GM10266 (cell line): ENCODE results near the gene MACROH2A2.

Experiments
- DNase-seq: peaks from one replicate; pipeline ENCODE4 v3.0.0; 2012; ENCODE audit errors: extremely low spot score
- TF ChIP-seq, protein P1 (sequence below): IDR thresholded peaks from 2 replicates; pipeline ENCODE4 v1.5.1; 2012; ENCODE audit warnings: mild to moderate bottlenecking, low read depth; ENCODE audit not compliant: control insufficient read depth, insufficient read depth; ENCODE audit errors: missing control alignments

MACROH2A2 gene

DNA sequence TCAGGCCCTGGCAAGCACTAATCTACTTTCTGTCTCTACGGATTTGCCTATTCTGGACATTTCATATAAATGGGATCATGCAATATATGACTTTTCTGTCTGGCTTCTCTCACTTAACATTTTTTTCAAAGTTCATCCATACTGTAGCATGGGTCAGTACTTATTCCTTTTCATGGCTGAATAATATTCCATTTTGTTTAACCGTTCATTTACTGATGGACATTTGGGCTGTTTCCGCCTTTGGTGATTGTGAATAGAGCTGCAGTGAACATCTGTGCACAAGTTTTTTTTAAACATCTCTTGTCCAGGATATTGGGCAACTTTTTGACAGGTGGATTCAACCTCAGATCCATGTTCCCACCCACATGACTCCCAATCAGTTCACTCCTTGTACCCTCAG is 49.0 kb downstream of the MACROH2A2 start:
- TF ChIP-seq, protein P1, sequence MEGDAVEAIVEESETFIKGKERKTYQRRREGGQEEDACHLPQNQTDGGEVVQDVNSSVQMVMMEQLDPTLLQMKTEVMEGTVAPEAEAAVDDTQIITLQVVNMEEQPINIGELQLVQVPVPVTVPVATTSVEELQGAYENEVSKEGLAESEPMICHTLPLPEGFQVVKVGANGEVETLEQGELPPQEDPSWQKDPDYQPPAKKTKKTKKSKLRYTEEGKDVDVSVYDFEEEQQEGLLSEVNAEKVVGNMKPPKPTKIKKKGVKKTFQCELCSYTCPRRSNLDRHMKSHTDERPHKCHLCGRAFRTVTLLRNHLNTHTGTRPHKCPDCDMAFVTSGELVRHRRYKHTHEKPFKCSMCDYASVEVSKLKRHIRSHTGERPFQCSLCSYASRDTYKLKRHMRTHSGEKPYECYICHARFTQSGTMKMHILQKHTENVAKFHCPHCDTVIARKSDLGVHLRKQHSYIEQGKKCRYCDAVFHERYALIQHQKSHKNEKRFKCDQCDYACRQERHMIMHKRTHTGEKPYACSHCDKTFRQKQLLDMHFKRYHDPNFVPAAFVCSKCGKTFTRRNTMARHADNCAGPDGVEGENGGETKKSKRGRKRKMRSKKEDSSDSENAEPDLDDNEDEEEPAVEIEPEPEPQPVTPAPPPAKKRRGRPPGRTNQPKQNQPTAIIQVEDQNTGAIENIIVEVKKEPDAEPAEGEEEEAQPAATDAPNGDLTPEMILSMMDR: no peak
- DNase-seq: no peak

DNA sequence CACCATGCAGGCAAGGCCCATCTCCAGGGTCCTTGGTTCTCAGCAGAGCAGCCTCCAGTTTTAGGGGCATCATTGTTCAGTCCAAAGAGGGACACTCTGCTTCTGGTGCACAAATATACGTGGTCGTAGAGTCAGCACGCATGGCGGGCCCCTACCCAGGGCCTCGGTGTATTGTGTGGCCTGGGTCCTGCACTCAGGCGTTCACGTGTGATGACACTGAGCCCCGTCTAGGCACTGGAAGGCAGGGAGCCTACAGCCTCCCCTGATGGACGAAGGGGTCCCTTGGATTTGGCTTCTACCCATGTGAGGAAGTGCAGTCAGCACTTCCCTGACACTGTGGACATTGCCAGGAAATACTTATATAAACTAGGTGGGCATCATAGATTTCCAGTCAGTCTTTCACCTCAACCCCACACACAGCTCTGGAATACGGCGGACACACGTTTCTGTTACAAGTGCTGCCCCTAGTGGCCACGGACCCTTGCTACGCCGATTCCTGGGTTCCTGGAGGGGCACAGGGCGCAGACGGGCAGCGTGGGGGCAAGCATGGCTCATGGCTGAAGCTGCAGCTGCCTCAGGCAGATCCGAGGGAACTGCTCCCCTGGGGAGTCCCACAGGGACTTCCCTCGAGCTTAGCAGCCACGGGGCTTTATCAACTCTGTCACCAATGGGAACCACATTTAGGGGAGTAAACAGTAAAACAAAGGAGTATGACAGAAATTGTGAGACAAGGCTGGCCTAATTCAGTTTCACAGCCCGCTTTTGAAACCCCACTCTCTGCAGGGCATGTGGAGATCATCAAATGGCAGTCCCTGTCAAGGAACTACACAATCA is 54.5 kb downstream of the MACROH2A2 start:
- peak; percentile 65 for DNase-seq
- TF ChIP-seq, protein P1: peak; percentile 45

DNA sequence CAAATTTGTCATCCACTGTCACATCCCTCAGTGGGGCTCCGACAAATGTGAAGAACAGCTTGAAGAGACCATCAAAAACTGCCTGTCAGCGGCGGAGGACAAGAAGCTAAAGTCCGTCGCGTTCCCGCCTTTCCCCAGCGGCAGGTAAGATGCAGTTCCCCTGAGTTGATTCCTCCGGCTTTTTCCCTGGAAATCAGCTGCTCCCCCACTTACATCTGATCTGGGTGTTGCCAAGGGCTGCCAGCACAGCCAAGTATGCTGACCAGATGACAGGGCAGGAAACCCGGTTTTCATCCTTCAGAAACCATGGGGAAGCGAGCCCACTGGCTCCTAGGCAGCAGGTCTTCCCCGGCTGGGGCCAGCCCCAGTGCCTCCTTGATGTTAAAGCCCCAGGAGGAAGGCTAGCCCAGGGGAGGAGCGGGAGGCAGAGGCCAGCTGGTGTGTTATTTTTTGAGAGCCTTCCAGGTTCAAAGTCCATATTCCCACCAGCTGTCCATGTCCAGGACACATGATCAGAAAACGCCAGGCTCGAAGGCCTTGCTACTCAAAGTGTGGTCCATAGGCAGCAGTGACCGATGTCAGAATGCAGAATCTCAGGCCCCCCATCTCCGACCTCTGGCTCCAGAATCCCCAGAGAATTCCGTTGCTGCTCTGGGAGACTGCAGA is 56.6 kb downstream of the MACROH2A2 start:
- TF ChIP-seq, protein P1: no peak
- DNase-seq: no peak

DNA sequence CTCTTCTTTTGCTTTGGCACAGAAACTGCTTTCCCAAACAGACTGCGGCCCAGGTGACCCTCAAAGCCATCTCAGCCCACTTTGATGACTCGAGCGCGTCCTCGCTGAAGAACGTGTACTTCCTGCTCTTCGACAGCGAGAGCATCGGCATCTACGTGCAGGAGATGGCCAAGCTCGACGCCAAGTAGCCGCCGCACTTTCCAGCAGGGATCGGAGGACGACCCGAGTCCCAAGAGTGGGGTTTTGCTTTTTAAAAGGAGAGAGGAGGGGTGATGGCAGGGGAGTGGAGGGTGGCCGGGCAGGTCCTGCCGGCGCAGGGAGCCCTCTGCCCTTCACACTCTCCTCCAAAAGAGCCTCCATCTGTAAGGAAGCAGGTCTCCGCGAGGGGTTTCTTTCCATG is 58.9 kb downstream of the MACROH2A2 start:
- DNase-seq: no peak
- TF ChIP-seq, protein P1: no peak

DNA sequence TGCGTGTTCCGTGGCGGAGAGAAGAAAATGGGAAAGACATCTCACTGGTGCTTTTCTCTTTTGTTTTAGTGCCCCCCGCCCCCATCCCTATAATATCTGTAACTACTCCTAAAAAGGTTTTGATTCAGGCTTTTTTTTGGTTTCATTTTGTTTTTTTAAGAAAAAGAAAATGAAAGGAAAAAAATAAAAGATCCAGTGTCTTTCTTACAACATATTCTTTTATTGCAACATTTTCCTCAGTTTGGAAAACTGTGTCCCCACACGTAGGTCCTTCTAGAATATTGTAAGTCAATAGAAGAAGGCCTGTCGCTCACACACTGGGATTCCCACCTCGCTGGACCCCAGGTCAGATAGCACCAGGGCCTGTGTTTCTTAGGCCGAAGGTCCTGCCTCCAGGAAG is 59.4 kb downstream of the MACROH2A2 start:
- no peak for DNase-seq
- TF ChIP-seq, protein P1: no peak

DNA sequence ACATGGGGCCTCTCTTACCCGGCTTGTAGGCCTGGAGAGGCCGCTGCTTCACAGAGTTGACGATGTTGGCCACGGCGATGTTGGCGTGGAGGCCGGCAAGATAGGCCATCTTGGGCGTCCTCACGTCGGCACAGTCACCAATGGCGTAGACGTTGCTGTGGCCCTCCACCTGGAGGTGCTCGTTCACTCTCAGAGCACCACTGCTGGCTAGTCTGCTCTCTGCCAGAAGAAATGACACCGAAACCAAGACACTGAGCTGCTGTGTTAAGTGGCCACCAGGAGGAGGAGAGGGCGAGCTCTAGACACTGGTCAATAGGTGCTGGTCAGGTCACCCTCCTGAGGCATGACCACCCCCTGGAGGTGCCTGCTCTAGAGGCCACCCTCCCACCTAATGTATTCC is 62.3 kb downstream of the MACROH2A2 start:
- no peak for DNase-seq
- TF ChIP-seq, protein P1: no peak

DNA sequence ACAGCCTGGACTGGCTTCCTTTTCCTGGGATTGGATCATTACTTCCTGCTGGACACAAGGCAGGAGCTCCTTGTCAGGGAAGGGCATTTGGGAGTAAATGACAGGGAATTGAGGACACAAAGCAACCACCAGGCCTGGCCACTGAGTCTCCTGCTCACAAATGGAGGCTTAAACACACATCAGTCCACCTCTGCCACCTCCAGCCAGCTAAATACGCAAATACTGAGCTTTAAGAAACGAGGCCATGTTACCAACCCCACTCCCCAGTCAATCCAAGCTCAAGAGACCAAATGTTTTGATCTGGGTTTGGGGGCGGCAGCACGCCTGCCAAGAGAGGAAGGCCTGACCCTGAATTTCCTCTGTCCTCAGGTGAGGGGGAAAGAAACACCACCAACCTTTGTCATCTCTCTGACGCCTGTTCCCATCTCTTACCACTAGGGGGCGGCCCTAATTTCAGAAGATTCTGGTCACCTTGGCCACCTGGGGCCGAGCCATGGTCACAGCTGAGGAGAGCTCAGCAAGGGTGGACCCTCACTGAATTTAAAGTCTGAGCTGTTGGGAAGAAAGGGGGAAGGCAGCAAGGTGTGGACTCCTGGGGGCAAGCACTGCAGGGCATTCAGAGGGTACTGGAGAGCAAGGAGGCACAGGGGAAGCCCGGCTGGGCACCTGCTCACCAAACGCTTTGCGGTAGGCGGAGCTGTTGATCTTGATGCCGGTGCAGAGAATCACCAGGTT is 63.5 kb downstream of the MACROH2A2 start:
- TF ChIP-seq, protein P1: peak; percentile 82
- DNase-seq: peak; percentile 73
